Inflammatory macrophage treated with lipopolysaccharide for 4 hours (primary cell): Measurements from ENCODE around the gene NUDT8.
"Not testable (repeated sequence)": the region's sequence is repeated elsewhere in the genome, so short reads cannot be mapped to it uniquely, and the experiment has no call there.

Experiments
- DNase-seq: peaks from one replicate; pipeline ENCODE4 v3.0.0-alpha.2; 2020

NUDT8 gene, protein sequence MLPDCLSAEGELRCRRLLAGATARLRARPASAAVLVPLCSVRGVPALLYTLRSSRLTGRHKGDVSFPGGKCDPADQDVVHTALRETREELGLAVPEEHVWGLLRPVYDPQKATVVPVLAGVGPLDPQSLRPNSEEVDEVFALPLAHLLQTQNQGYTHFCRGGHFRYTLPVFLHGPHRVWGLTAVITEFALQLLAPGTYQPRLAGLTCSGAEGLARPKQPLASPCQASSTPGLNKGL

GRCh38 chr11:67629386-67630227 is at the start of gene NUDT8:
TSS of gene NUDT8 (minus strand) at chr11:67629937. CDS start at chr11:67629911, 26 bp downstream.
- DNase-seq, result peak; percentile 82

DNA sequence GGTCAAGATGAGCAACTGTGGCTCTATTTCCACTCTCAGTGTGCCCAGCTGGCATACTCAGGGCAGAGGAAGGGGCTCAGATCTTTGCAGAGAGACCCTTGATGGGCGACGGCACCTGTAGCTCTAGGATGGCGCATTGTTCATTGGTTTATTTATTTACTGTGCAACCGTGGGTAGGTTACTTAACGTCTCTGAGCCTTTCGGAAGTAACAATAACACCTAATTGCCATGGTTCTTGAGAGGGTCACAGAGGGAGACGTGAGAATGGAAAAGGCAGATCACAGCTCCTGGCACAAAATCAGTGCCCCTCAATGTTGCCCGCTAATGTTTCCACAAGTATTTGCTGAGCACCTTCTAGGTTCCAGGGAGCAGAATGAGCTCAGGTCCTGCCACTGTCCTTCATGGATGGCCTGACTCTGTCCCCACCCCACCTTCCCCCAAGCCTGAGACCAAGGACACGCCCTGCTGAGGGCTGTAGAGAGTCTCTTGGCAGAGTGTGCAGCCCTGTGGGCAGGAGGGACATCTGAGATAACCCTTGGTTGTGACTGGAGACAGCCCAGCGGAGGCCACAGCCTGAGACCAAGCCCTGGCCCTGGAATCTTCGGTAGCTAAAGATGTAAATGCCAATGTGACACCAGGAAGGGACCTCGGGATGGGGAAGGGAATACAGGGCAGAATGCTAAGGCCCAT is 45.5 kb upstream of the NUDT8 start:
- no peak for DNase-seq

GRCh38 chr11:67674442-67674871 is 44.7 kb upstream of the NUDT8 start, which contains the start of gene ALDH3B2:
TSS of gene ALDH3B2 (minus strand) at chr11:67674623. CDS start at chr11:67666935, 7,688 bp downstream.
- no peak for DNase-seq

DNA sequence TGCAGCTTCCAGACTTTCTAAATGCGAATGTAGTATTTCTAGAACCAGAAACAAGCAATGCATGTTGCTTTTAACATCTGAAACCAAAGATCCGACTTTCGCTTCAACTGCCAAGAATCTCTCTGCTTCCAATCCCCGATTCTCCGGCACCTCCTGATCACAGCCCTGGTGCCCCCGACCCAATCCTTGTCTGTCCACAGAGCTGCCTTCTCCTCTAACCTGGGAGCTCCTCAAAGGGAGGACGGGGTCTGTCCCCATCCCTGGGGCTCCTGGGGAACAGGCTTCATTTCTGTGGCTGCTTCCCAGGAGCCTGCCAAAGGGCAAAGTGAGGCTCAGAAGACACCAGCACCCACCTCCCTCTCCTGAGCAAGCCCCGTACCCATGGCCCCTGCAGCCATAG is 44.2 kb upstream of the NUDT8 start:
- DNase-seq, result no peak

DNA sequence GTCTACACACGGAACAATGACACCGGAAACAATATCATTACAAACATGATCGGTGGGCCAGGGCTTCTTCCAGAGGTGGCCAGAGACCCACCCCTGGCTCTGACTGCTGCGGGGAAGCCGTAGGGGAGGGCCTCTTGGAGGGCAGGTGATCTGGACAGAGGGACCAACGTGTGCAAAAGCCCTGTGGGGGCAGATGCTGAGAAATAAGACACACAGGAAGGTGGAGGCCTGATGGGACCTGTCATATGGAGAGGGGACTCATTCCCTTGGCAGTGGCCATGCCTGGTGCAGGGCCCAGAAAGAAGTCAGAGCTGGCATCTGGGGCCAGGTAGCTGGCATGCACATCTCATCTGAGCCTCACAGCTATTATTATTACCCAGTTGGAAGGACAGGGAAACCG is 43.6 kb upstream of the NUDT8 start:
- no peak for DNase-seq

DNA sequence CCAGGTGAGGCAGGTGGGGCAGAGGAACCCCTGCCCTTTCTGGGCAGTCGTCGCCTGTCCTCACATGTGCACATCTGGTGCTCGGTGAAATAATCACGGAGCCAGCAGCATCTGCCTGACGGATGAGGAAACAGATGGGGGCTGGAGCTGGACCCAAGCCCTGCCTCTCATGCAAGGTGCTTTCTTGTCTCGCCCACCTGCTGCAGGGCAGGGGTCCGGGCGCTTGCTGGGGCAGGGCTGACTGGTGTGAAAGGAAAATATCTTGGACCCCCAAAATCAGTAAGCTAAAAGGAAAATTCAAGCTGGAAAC is 41.4 kb upstream of the NUDT8 start:
- DNase-seq, result no peak

GRCh38 chr11:67670316-67671210 is 40.8 kb upstream of the NUDT8 start:
- no peak for DNase-seq

GRCh38 chr11:67668192-67668551 is 38.4 kb upstream of the NUDT8 start:
- DNase-seq, result no peak

DNA sequence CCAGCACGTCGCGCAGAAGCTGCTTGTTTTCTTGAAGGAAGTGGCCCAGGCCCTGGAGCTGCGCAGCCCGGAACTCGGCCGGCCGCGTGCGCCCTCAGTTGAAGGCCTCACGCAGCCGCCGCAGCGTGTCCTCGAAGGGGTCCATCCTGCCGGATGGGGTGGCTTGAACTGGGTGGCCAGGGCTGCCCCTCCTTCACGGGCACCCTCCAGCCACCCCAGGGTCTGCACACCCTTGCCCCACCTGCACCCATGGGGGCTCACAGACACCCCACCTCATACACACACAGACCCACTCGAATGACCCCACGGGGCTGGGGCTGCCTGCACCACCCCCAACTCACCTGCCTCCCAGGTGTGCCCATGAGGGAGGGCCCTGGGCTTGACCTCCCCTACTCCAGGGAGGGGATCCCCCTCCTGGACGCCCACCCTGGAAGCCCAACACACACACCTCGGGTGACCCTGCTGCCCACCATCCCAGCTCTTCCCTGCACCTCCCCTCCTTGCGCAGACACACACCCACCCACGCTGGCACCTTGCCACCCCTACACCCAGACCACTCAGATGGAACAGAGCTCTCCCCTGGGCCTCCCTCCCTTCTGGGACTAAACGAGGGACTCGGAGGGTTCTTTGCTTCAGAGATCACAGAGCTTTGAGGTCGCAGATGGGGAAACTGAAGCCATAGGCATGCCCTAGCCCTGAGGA is 37.9 kb upstream of the NUDT8 start:
- no peak for DNase-seq

DNA sequence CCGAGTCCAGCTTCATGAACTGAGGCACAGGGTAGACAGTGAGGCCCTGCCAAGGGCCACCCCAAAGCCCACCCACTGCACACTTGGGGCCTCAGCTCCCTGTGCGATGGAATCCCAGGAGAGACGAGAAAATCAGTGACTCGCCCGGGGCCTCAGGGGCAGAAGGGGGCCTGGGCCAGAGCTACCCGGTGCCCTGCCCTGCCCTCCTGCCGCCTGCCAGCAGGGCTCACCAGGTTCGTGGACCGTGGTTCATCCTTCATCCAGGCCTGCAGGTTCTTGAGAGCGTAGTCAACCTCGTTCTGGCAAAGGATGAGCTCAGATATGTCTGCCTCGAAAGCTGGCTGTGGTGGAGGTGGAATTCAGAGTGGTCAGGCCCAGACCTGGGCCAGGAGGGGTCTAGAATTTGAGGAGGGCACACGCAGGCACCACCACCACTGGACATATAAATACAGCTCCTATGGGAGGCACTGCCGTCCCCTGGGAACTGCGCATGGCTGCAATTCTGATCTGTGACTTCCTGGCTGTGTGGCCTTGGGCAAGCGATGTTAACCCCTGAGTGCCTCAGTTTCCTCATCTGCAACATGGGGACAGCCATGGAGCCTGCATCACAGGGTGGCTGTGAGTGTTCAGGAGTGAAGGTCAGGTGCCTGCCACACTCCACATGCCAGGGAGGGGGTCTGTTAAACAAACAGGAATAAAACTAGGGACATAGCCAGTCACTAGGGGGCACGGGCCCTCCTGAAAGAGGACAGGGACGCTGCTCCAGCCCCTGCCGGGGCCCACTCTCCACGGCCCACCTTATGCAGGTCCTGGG is 37.1 kb upstream of the NUDT8 start:
- no peak for DNase-seq

DNA sequence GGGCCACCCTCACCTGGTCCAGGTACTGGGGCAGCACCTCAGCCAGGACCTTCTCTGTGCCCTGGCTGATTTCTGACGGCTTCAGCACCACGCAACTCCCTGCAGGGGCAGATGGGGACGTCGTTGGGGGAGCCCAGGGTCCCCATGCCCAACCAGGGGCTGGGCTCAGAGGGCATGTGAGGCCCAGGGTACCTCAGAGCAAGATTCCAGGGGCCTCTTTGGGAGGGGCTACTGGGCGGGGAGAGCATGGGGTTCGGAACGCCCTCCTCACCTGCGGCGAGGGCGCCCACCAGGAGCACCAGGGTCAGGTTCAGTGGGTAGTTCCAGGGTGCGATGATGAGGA is 36.5 kb upstream of the NUDT8 start:
- no peak for DNase-seq

GRCh38 chr11:67665541-67666302 is 36.0 kb upstream of the NUDT8 start:
- DNase-seq, result no peak

- DNase-seq, result no peak
Observed at GRCh38 chr11:67664696-67665540, 35.2 kb upstream of the NUDT8 start.

GRCh38 chr11:67664213-67664585 is 34.5 kb upstream of the NUDT8 start:
- no peak for DNase-seq

DNA sequence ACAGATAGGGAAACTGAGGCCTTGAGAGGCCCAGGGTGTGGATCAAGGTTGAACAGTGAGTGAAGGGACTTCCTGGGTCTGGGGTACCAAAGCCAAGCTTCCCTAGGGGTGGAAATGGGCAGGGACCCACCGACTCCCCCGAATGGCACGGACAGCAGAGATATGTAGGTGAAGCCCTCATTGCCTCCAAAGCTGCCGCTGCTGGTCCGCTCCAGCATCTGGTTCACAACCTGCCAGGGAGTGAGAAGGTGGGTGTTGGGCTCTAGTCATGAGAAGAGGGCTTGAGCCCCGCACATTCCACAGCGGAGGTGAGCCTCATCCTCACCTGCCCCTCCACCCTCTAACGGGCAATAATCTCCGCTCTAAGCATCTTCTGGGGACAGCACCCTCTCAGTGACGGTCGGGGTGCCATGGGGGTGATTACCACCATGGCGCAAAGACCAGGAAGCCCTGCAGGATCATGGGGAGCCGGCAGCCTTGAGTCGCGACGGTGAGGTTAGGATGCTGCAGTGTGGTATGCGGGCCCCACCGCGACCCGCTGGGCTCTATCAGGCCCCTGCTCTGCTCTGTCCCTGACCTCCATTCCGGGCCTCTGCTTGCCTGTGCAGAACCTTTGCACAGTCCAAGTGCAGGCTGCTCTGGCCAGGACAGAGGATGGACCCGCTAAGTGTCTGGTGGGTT is 33.9 kb upstream of the NUDT8 start:
- no peak for DNase-seq

- DNase-seq, result no peak
Observed at GRCh38 chr11:67662835-67663531, 33.2 kb upstream of the NUDT8 start.

DNA sequence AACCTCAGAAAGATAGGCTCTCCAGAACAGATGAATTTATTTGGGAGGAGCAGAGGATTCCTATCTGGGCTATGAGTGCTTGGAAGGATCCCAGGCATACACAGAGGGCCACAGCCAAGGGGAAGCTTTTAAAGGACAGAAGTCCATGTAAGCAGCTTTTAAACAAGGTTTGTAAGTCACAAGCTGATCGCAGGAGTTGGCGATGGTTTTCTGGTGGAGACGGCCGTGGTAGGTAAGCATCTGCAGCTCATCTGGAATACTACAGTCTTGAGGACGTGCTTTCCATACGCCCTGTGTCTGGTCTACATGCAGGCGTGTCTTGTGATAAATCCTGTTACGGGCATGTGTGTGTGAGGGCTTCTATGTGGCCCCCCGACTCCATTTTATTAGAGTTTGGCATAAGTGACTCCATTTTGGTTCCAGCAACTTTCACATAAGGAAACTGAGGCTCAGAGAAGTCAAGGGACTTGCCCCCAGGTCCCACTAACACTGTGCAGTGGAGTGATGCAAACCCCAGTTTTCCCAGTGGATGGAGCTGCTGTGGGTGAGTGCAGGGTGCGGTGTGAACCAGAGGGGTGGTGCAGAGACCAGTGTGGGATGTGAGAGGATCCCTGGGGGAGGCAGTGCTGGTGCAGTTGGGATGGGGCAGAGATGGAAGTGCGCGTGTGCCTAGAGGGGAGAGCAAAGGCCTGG is 32.6 kb upstream of the NUDT8 start:
- no peak for DNase-seq

DNA sequence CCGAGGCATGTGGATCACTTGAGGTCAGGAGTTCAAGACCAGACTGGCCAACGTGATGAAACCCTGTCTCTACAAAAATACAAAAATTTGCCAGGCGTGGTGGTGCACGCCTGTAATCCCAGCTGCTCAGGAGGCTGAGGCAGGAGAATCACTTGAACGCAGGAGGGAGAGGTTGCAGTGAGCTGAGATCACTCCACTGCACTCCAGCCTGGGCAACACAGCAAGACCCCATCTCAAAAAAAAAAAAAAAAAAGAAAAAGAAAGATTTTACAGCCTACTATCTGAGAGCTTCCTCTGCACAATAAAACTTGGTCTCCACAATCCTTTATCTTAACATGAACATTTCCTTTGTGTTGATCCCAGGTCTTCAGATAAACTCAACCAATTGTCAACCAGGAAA is 31.0 kb upstream of the NUDT8 start:
- DNase-seq, result not testable (repeated sequence)
